Fibroblast of gingiva (primary cell): ENCODE measurements around the gene DISP1.
A peak's percentile ranks its signal among the peaks of the same experiment; 100 is the strongest.
"Not testable (repeated sequence)": the region's sequence is repeated elsewhere in the genome, so short reads cannot be mapped to it uniquely, and the experiment has no call there.

Source experiments
- DNase-seq: peaks from one replicate; pipeline ENCODE4 v3.0.0-alpha.2; 2011; ENCODE audit warnings: low read depth

Gene DISP1

GRCh38 chr1:222798116-222798515, 16.7 kb upstream of the DISP1 start:
- peak; percentile 12 for DNase-seq

GRCh38 chr1:222798975-222799374, 15.9 kb upstream of the DISP1 start:
- no peak for DNase-seq

GRCh38 chr1:222801067-222801466, 13.8 kb upstream of the DISP1 start:
- DNase-seq: no peak

GRCh38 chr1:222811671-222812070, 3.2 kb upstream of the DISP1 start:
- no peak for DNase-seq

DNA sequence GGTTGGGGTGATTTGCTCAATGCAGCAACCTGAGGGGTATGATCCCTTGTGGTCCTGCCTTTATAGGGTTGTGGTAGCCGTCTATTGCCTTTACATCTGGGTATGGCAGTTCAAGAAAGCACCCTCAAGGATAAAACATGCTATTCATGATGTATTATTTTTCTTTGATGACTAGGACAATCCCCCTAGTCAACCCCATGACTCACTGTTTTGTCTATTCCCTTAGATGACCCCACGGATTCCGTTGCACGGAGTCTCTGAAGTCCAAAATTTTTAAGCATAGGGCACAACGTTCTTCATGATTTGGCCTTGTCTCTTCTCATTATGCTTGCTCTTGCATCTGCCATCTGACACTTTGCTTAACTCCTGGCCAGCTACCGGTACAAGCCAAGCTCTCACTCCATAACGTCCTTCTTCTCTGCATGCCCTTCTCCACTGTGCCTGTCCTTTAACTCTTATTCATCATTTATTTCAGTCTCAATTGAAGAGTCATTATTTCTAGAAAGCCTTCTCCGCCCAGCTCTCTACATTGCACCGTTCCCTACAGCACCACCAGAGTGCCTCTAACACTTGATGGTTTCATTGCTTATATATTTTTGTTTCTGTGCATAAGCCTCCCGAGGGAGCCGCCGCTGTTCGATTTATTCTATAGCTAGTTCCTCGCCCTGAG, 838 bp upstream of the DISP1 start:
- DNase-seq: no peak

- DNase-seq: no peak
Observed at GRCh38 chr1:222815440-222815765, 564 bp downstream of the DISP1 start.

- DNase-seq: peak; percentile 83
Observed at GRCh38 chr1:222817529-222817928, 2.7 kb downstream of the DISP1 start.

DNA sequence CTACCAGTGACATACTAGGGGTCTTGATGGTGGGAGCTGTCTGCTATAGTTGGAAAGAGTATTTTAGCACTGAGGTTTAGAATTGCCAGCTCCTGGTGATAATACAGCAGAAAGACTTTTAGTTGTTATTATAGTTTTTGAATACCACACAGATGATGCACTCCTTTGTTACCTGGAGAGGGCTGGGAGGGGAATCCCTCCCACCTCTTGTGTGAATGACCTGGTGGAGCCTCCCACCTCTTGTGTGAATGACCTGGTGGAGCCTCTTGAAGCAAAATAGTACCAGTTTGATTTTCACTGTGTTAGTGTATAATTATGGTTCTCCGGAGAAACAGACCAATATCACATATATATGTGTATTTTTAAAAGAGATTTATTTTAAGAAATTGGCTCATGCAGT, 3.3 kb downstream of the DISP1 start:
- no peak for DNase-seq

DNA sequence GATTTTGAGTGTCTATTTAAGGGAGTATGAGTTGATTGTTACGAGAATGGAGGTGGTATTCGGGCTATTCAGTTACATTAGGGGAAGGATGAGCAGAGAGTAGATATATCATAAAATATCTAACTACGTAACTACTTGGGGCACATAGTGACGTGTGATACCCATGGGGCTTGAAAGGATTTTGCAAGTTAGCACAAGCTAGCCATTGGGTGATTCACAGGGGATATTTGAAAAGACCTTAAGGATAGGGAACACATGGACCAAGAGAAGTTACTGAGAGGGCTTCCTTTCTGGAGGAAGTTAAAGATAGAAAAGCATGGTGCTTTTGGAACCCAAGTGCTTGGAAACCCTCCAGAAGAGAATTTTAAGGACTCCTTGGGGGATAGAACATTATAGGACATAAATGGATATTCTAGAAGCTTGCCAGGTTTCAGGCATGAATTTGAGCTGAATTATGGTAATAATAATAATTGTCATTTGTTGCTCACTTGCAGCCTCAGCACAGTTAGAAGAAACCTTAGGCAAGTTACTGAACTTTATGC, 5.4 kb downstream of the DISP1 start:
- DNase-seq: no peak

GRCh38 chr1:222821239-222821638, 6.4 kb downstream of the DISP1 start:
- peak; percentile 41 for DNase-seq

GRCh38 chr1:222823695-222824094, 8.9 kb downstream of the DISP1 start:
- DNase-seq: no peak

DNA sequence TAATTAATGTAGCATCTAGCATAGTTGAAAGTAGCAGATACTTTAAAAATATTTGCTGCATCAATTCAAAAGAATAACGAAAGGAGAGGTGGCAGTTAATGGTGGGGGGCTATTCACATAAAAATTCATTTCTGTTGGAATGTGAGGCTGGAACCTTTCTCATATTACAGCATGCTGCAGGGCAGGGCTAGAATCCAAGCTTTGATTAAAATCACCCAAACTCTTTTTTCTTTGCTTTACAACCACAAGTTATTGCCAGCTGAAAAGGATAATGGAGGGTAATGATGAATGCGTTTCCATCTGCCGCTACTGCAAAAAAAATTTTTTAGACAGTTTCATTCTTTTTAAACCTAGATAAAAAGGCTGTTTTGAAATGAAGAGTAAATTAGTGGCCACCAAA, 9.8 kb downstream of the DISP1 start:
- no peak for DNase-seq

GRCh38 chr1:222828939-222829338, 14.1 kb downstream of the DISP1 start:
- no peak for DNase-seq

GRCh38 chr1:222829868-222830267, 15.0 kb downstream of the DISP1 start:
- peak; percentile 56 for DNase-seq

DNA sequence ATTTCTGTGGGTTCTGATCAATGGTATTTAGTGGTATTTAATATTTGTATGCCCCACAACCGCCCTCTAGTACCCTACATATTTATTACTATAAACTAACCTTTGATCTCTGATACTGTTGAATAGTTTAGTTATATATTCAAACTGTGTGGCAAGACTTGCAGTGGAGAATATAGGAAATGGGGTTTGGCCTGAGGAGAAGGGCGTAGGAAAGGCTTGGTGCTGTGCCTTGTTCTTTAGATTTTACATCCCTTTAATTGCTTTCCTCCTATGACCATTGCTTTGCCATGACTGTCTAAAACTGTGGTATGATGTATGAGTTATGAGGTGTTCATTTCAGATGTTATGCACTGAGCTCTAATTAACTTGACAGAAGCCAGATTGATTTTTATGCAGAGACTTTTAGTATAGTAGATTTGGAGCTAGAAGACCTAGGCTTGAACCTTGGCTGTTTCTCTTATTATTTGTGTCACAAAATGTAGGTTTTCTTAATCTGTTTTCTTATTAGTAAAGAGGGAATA, 18.6 kb downstream of the DISP1 start:
- no peak for DNase-seq

DNA sequence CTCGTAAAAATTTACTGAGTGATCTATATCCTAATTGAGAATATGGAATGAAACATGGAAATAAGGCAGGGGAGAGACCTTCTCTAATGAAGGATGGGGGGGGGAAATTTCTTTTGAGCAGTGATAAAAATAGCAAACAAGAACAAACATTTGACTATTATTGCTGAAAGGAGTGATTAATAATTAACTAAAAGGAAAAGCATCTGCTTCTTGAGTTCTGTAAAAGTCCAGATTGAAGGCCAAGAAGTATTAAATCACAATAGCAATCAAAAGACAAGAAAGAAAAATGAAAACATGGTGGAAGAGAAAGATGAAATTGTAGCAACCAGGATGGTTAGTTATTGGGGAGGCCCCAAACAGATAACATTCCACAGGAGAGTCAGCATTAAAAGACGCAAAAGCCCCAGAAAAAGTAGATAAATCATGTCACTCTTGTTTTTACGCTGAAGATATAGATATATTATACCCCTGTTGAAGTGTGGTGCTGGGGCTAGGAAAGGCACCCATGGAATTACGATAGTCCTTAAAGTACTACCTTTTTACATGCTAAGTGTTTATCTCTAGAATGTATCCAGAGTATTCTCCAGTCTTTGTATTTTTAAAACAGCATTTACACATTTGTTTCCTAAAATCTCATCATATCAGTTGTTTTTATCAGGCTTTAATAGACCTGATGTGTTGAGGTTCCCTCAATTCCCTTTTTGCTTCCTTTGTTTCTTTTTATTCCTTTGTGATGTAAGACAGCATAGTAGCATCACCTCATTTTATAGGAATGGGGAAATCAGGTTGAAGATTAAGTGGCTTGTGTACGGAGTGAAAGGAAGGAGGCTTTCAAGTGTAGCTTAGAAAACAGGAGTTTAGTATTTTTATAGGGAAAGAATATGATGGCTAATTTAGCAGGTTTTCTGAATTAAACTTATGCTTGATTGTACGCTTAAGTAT, 28.9 kb downstream of the DISP1 start:
- DNase-seq: no peak

GRCh38 chr1:222844411-222844779, 29.6 kb downstream of the DISP1 start:
- DNase-seq: peak; percentile 59

GRCh38 chr1:222845763-222846162, 30.9 kb downstream of the DISP1 start:
- DNase-seq: no peak

- not testable (repeated sequence) for DNase-seq
Observed at GRCh38 chr1:222850550-222850949, 35.7 kb downstream of the DISP1 start.

DNA sequence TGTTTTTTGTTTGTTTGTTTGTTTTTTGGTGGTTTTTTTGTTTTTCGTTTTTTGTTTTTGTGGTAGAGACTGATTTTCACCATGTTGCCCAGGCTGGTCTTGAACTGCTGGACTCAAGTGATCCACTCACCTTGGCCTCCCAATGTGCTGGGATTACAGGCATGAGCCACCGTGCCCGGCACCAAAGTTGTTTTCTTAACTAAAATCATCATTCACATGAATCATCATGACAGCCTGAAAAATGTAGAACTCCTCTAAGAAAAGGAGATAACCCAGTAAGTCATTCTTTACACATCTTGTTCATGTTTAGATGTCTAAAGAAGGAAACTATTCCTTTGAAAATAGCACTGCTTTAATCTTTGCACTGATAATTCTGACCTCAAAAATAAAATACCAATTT, 37.5 kb downstream of the DISP1 start:
- DNase-seq: no peak

GRCh38 chr1:222861062-222861461, 46.2 kb downstream of the DISP1 start:
- no peak for DNase-seq
